GM23338 (cell line): ENCODE results near the gene HSH2D.

Source experiments
- CREB1 ChIP-seq: fragments of 250-450 bp; sonication (Bioruptor Pico); IDR thresholded peaks from 2 replicates; pipeline ENCODE4 v1.5.0; 2020; ENCODE audit warnings: low read depth, mild to moderate bottlenecking, moderate library complexity
- EZH2 ChIP-seq: fragments of 200-600 bp; sonication (generic); IDR thresholded peaks from one replicate; pipeline ENCODE4 v1.8.0; 2017; ENCODE audit warnings: antibody characterized with exemption, mild to moderate bottlenecking, low read depth; ENCODE audit not compliant: unreplicated experiment
- EZH2phosphoT487 ChIP-seq: fragments of 200-600 bp; sonication (generic); IDR thresholded peaks from one replicate; pipeline ENCODE4 v1.8.1; 2018; ENCODE audit warnings: antibody characterized with exemption; ENCODE audit not compliant: unreplicated experiment
- POLR2AphosphoS5 ChIP-seq: IDR thresholded peaks from 2 replicates; pipeline ENCODE4 v1.6.1; 2016; ENCODE audit warnings: antibody characterized with exemption, low read depth
- TF ChIP-seq, protein P1 (sequence below), 2 experiments: fragments of 200-600 bp in 1 of 2; sonication (generic) in 1 of 2; conservative IDR thresholded peaks; 2 replicates each; pipeline versions ENCODE4 v1.5.1 to v1.6.1; 2016 to 2017; ENCODE audit warnings: antibody characterized with exemption in 2 of 2, low read depth in 2 of 2, mild to moderate bottlenecking in 2 of 2, moderate library complexity in 1 of 2
- TF ChIP-seq, protein P2 (sequence below): IDR thresholded peaks from one replicate; pipeline ENCODE4 v1.6.1; 2018; ENCODE audit warnings: antibody characterized with exemption; ENCODE audit not compliant: unreplicated experiment

DNA sequence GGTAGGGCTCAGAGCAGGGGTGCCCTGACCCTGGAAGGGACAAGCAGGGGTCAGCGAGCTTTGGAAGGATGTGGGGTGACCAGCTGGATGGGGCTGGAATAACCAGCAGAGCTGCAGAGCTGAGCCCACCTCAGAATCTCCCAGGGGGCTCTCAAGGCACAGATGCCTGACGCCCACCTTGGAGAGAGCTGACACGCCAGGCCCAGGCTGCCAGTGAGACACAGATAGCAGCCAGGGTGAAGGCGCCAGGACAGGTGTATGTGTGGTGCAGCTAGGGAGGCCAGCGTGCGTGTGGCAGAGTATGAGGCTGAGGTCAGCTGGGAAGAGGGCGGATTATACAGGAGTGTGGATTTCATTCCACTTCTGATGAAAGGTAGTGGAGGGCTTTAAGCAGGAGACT, 63.2 kb downstream of the HSH2D start:
- TF ChIP-seq, protein P1, sequence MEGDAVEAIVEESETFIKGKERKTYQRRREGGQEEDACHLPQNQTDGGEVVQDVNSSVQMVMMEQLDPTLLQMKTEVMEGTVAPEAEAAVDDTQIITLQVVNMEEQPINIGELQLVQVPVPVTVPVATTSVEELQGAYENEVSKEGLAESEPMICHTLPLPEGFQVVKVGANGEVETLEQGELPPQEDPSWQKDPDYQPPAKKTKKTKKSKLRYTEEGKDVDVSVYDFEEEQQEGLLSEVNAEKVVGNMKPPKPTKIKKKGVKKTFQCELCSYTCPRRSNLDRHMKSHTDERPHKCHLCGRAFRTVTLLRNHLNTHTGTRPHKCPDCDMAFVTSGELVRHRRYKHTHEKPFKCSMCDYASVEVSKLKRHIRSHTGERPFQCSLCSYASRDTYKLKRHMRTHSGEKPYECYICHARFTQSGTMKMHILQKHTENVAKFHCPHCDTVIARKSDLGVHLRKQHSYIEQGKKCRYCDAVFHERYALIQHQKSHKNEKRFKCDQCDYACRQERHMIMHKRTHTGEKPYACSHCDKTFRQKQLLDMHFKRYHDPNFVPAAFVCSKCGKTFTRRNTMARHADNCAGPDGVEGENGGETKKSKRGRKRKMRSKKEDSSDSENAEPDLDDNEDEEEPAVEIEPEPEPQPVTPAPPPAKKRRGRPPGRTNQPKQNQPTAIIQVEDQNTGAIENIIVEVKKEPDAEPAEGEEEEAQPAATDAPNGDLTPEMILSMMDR (conservative IDR thresholded peaks at IDR 0.05; ENCODE audit: low read depth in 2 of 2): no peak
- TF ChIP-seq CREB1 (CRISPR knock-in tag): no peak
- TF ChIP-seq POLR2AphosphoS5: no peak
- TF ChIP-seq, protein P2, sequence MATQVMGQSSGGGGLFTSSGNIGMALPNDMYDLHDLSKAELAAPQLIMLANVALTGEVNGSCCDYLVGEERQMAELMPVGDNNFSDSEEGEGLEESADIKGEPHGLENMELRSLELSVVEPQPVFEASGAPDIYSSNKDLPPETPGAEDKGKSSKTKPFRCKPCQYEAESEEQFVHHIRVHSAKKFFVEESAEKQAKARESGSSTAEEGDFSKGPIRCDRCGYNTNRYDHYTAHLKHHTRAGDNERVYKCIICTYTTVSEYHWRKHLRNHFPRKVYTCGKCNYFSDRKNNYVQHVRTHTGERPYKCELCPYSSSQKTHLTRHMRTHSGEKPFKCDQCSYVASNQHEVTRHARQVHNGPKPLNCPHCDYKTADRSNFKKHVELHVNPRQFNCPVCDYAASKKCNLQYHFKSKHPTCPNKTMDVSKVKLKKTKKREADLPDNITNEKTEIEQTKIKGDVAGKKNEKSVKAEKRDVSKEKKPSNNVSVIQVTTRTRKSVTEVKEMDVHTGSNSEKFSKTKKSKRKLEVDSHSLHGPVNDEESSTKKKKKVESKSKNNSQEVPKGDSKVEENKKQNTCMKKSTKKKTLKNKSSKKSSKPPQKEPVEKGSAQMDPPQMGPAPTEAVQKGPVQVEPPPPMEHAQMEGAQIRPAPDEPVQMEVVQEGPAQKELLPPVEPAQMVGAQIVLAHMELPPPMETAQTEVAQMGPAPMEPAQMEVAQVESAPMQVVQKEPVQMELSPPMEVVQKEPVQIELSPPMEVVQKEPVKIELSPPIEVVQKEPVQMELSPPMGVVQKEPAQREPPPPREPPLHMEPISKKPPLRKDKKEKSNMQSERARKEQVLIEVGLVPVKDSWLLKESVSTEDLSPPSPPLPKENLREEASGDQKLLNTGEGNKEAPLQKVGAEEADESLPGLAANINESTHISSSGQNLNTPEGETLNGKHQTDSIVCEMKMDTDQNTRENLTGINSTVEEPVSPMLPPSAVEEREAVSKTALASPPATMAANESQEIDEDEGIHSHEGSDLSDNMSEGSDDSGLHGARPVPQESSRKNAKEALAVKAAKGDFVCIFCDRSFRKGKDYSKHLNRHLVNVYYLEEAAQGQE: no peak
- no peak for TF ChIP-seq EZH2
- no peak for TF ChIP-seq EZH2phosphoT487
